ENCODE results near the gene WASL. TPM values are rescaled to one million over a fixed set of nuclear protein-coding genes. Genes with fewer than 3 reads are reported as not detected.
A peak's percentile ranks its signal among the peaks of the same experiment; 100 is the strongest.

WASL gene
- total and polyA plus RNA-seq, 2 of the 13 experiments (the other 11 are each of a cell fraction or from before 2014, with no cell fraction given): 7.9 to 12.8 TPM

GRCh38 chr7:123724817-123725253, 24.0 kb downstream of the WASL start:
- Histone ChIP-seq H4K20me1 (ENCODE audit: insufficient read depth, low read length) (0 out of 2 replicates have a peak, but pooled peaks cover 8% of the 10 kb centered on the region), H3K4me2 (ENCODE audit: low read depth, low read length) (peak overlapping the region; percentile 76), H3K27me3 (ENCODE audit: control insufficient read depth in 1 of 2, insufficient read depth in 2 of 2, low read length in 2 of 2) (no peaks in the 10 kb centered on the region), H3K4me3 (replicated peaks in 1 of 3; ENCODE audit: insufficient read depth in 1 of 3, low read depth in 2 of 3, low read length in 3 of 3) (peak overlapping the region in 1 of 3 experiments; percentile 1; a peak in 2 of 6 replicates), H3K9me3 (ENCODE audit: low read length) (no peaks in the 10 kb centered on the region), H3K79me2 (ENCODE audit: insufficient read depth, low read length) (peaks cover 100% of the 10 kb centered on the region), H3K4me1 (ENCODE audit: insufficient read depth, low read length) (peaks cover 90% of the 10 kb centered on the region), H3K9ac (ENCODE audit: insufficient read depth, low read depth, low read length) (0 out of 2 replicates have a peak overlapping the region, but pooled peaks have one; percentile 37), H3K27ac (ENCODE audit: extremely low read length, insufficient read depth, low read length) (peak overlapping the region; percentile 59), H2AFZ (ENCODE audit: low read length) (no peak overlapping the region), H3K36me3 (replicated peaks in 1 of 2; ENCODE audit: control insufficient read depth in 1 of 2, insufficient read depth in 2 of 2, low read length in 2 of 2) (no peaks in the 10 kb centered on the region; a peak in 2 of 5 replicates)
- CTCF ChIA-PET (ENCODE audit: low intra/inter-chr PET ratio, low total read pairs): no interaction called here
- POLR2A ChIA-PET: interaction anchor here (1.8 kb wide), 2 partner anchors 24 kb away, joined by 11 to 12 read pairs; partner anchors contain the start of gene WASL
- FAIRE-seq: no peak
- peak; percentile 65 for TF ChIP-seq ELF3 (CRISPR knock-in tag; IDR thresholded peaks at IDR 0.05)
- no peak for TF ChIP-seq HMGXB4 (CRISPR knock-in tag; IDR thresholded peaks at IDR 0.05; ENCODE audit: borderline replicate concordance in 1 of 2, low read depth in 1 of 2)
- TF ChIP-seq ZNF678 (CRISPR knock-in tag; IDR thresholded peaks at IDR 0.05): no peak
- TF ChIP-seq LCORL (IDR thresholded peaks at IDR 0.05): no peak
- no peak for TF ChIP-seq LCORL (CRISPR knock-in tag; IDR thresholded peaks at IDR 0.05)
- TF ChIP-seq THRA (CRISPR knock-in tag; IDR thresholded peaks at IDR 0.05; ENCODE audit: borderline replicate concordance): no peak
- TF ChIP-seq FOSL2 (CRISPR knock-in tag; IDR thresholded peaks at IDR 0.05): no peak
- no peak for TF ChIP-seq MNT (IDR thresholded peaks at IDR 0.05)
- no peak for TF ChIP-seq NONO (IDR thresholded peaks at IDR 0.05)
- TF ChIP-seq NONO (CRISPR knock-in tag; conservative IDR thresholded peaks at IDR 0.05): no peak
- TF ChIP-seq PAXIP1 (CRISPR knock-in tag; conservative IDR thresholded peaks at IDR 0.05): 0 out of 2 replicates have a peak, but pooled peaks have one; percentile 20
- TF ChIP-seq ZNF740 (CRISPR knock-in tag; IDR thresholded peaks at IDR 0.05): no peak
- no peak for TF ChIP-seq GFI1 (CRISPR knock-in tag; IDR thresholded peaks at IDR 0.05; ENCODE audit: borderline replicate concordance)
- TF ChIP-seq ZNF672 (CRISPR knock-in tag; IDR thresholded peaks at IDR 0.05): no peak
- no TSS peak for BruUV-seq (replicated peaks)
- WGBS (ENCODE audit: low lambda C conversion rate): 30% methylated on average over 3 of the region's 3 CpGs
- intact Hi-C loops (cut with micrococcal nuclease; ENCODE audit: unreplicated experiment) (loop anchor here (2.0 kb wide), 1 partner anchor 14 kb away; no protein-coding TSS in a partner anchor), in situ Hi-C loops (cut with HindIII; ENCODE audit: extremely low pct_ligation_motif_present, low pct_unique_long_range_greater_than_20kb) (no loop called here)
- no peak for ATAC-seq
- DNase-seq (ENCODE audit: low spot score): no peak
